ENCODE data around the gene NDUFA8. TPM values are rescaled to one million over a fixed set of nuclear protein-coding genes. Genes with fewer than 3 reads are reported as not detected.
A peak's percentile ranks its signal among the peaks of the same experiment; 100 is the strongest.

Gene NDUFA8
- total RNA-seq, 1 experiment from 2014 or later, result 60.7 TPM

DNA sequence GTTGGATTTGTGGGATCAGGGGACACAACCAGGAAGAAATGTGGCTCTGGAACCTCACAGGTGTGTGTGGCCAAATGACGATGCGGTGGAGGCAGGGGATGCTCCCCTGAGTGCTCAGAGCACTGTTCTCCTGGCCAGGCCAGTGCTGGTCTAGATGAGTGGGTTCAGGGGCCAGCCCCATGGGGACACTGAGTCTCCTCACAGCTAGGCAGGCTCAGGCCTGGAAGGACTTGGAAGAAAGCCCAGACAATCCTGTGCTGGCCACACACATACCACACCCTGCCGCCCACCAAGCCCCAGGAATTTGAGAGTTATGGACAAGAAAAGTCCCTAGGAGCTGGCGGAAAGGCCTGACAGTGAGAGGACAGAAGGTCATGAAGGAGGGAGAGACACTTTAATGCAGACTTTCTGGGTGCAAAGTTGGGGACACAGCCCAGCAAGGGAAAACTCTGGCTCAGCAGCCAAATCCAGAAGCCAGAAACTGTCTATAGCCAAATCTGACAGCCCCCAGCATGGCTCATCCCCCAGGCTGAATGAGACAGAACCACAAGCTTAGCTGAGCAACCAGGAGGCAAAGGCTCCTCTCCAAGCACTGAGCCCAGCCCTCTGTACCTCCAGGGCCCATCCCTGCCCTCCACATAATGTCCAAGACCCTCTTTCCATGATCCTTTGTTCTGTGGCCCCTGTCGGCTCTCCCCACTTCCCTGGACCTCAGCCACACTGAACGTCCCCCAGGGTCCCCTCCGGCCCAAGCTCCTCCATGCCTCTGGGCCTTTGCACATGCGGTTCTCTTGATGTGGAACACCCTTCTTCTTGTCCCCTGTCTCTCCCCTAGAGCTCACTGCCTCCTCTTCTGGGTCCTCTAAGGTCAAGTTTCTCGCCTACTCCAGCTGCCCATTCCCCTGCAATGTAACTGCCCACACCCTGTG, 46.8 kb upstream of the NDUFA8 start:
- H3K4ac ChIP-seq (ENCODE audit: low read depth, low read length), result no peak overlapping the region
- H2BK20ac ChIP-seq (ENCODE audit: low read depth, low read length, poor library complexity, severe bottlenecking), result no peak overlapping the region
- H3K23me2 ChIP-seq (ENCODE audit: insufficient read length, low read depth, low read length, poor library complexity, severe bottlenecking), result no peaks in the 10 kb centered on the region
- Mint-ChIP-seq H3K36me3 (ENCODE audit: insufficient read depth in 1 of 3, low read depth in 3 of 3) (no peaks in the 10 kb centered on the region), H3K27ac (0 out of 7 replicates have a peak overlapping the region, but pooled peaks of 1 of the 3 experiments have one; percentile 22), H3K27me3 (ENCODE audit: low read depth) (peaks cover 21% of the 10 kb centered on the region), H3K4me3 (no peak overlapping the region), H3K9me3 (no peaks in the 10 kb centered on the region), H3K4me1 (peaks cover 14 to 18% of the 10 kb centered on the region in 2 experiments)
- no CpG with 5 or more reads among the region's 9 CpGs for WGBS (ENCODE audit: extremely low coverage, insufficient read length, low lambda C conversion rate)
- no peak overlapping the region for H3K14ac ChIP-seq (ENCODE audit: insufficient read depth, low read length)
- no peak overlapping the region for H4K8ac ChIP-seq (replicated peaks; ENCODE audit: insufficient read length, low read depth, low read length)
- H3K79me1 ChIP-seq (ENCODE audit: insufficient read depth, low read depth, low read length, poor library complexity, severe bottlenecking), result no peaks in the 10 kb centered on the region
- H4K20me1 ChIP-seq (ENCODE audit: control insufficient read depth, insufficient read depth, insufficient read length), result no peaks in the 10 kb centered on the region
- no peaks in the 10 kb centered on the region for H3K27me3 ChIP-seq (ENCODE audit: insufficient read depth, low read length)
- H2AFZ ChIP-seq (ENCODE audit: low read length), result no peak overlapping the region
- H3K9ac ChIP-seq (ENCODE audit: extremely low read depth, insufficient read length, low read length), result no peak overlapping the region
- no peaks in the 10 kb centered on the region for H3K79me2 ChIP-seq (ENCODE audit: insufficient read depth, low read length)
- H3K4me1 ChIP-seq (ENCODE audit: insufficient read depth, low read length), result peaks cover 12% of the 10 kb centered on the region; the same call in 1 of the 2 replicates
- no peak overlapping the region for H2BK12ac ChIP-seq (ENCODE audit: insufficient read length, low read depth, low read length)
- no peak overlapping the region for H2BK5ac ChIP-seq (ENCODE audit: insufficient read length, low read length)
- TF ChIP-seq, protein P1, sequence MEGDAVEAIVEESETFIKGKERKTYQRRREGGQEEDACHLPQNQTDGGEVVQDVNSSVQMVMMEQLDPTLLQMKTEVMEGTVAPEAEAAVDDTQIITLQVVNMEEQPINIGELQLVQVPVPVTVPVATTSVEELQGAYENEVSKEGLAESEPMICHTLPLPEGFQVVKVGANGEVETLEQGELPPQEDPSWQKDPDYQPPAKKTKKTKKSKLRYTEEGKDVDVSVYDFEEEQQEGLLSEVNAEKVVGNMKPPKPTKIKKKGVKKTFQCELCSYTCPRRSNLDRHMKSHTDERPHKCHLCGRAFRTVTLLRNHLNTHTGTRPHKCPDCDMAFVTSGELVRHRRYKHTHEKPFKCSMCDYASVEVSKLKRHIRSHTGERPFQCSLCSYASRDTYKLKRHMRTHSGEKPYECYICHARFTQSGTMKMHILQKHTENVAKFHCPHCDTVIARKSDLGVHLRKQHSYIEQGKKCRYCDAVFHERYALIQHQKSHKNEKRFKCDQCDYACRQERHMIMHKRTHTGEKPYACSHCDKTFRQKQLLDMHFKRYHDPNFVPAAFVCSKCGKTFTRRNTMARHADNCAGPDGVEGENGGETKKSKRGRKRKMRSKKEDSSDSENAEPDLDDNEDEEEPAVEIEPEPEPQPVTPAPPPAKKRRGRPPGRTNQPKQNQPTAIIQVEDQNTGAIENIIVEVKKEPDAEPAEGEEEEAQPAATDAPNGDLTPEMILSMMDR (conservative IDR thresholded peaks at IDR 0.05), result no peak
- no peak overlapping the region for H2BK120ac ChIP-seq (ENCODE audit: low read depth, low read length, poor library complexity, severe bottlenecking)
- no peak overlapping the region for H4K5ac ChIP-seq (ENCODE audit: insufficient read length, low read depth, low read length)
- DNase-seq, result no peak
- H3K4me2 ChIP-seq (ENCODE audit: insufficient read depth, insufficient read length, low read length), result no peak overlapping the region
- no peak overlapping the region for H2BK15ac ChIP-seq (ENCODE audit: low read depth, low read length)
- H3K9me3 ChIP-seq (ENCODE audit: control insufficient read depth, low read depth, low read length), result no peaks in the 10 kb centered on the region
- H3T11ph ChIP-seq (ENCODE audit: low read length), result no peak overlapping the region
- H4K91ac ChIP-seq (ENCODE audit: insufficient read length, low read depth, low read length), result no peak overlapping the region
- H3K18ac ChIP-seq (ENCODE audit: insufficient read length, low read depth, low read length), result no peak overlapping the region
- H2AK5ac ChIP-seq (ENCODE audit: insufficient read length, low read length), result no peak overlapping the region
- no peak overlapping the region for H3K23ac ChIP-seq (ENCODE audit: insufficient read length, low read depth, low read length)
- no peak overlapping the region for H3K56ac ChIP-seq (ENCODE audit: insufficient read length, low read depth, low read length)
- H3K27ac ChIP-seq (ENCODE audit: insufficient read length, low read depth, low read length), result no peak overlapping the region

All from H9 (cell line).